C4-2B (cell line): ENCODE data around the gene MAZ.
A peak's percentile ranks its signal among the peaks of the same experiment; 100 is the strongest.

Experiments used
- ZFX ChIP-seq: fragments of 450-650 bp; IDR thresholded peaks from 2 replicates; pipeline ENCODE4 v1.6.1; 2017
- TF ChIP-seq, protein P1 (sequence below): fragments of 450-650 bp; conservative IDR thresholded peaks from 2 replicates; pipeline ENCODE4 v1.5.1; 2017; ENCODE audit warnings: mild to moderate bottlenecking

- TF ChIP-seq, protein P1, sequence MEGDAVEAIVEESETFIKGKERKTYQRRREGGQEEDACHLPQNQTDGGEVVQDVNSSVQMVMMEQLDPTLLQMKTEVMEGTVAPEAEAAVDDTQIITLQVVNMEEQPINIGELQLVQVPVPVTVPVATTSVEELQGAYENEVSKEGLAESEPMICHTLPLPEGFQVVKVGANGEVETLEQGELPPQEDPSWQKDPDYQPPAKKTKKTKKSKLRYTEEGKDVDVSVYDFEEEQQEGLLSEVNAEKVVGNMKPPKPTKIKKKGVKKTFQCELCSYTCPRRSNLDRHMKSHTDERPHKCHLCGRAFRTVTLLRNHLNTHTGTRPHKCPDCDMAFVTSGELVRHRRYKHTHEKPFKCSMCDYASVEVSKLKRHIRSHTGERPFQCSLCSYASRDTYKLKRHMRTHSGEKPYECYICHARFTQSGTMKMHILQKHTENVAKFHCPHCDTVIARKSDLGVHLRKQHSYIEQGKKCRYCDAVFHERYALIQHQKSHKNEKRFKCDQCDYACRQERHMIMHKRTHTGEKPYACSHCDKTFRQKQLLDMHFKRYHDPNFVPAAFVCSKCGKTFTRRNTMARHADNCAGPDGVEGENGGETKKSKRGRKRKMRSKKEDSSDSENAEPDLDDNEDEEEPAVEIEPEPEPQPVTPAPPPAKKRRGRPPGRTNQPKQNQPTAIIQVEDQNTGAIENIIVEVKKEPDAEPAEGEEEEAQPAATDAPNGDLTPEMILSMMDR = peak; percentile 97
- TF ChIP-seq ZFX = 0 out of 2 replicates have a peak, but pooled peaks have one; percentile 35
Measured at GRCh38 chr16:29815793-29816693, 9.7 kb downstream of the MAZ start, which contains the start of gene PAGR1.
